KMS-11 (cell line): Measurements from ENCODE around the gene CTNS.

ENCODE experiments used
- H2AFZ ChIP-seq: fragments of 200-600 bp; sonication (generic); 2 replicates; pipeline ENCODE4 v1.6.1; 2016; ENCODE audit warnings: antibody characterized with exemption, mixed run types, low read depth
- H3K27ac ChIP-seq: fragments of 200-600 bp; sonication (generic); 2 replicates; pipeline ENCODE4 v1.6.1; 2016; ENCODE audit warnings: mild to moderate bottlenecking, mixed run types
- H3K27me3 ChIP-seq: fragments of 200-600 bp; sonication (generic); 2 replicates; pipeline ENCODE4 v1.6.1; 2017; ENCODE audit warnings: mild to moderate bottlenecking, low read depth, mixed run types, moderate library complexity; ENCODE audit not compliant: insufficient read depth
- H3K36me3 ChIP-seq: fragments of 200-600 bp; sonication (generic); 2 replicates; pipeline ENCODE4 v1.6.1; 2017; ENCODE audit warnings: mild to moderate bottlenecking, mixed run types; ENCODE audit not compliant: insufficient read depth
- H3K4me1 ChIP-seq: fragments of 200-600 bp; sonication (generic); 2 replicates; pipeline ENCODE4 v1.6.1; 2016; ENCODE audit warnings: mild to moderate bottlenecking, low read depth, mixed run types; ENCODE audit not compliant: poor library complexity, severe bottlenecking
- H3K4me2 ChIP-seq: fragments of 200-600 bp; sonication (generic); 2 replicates; pipeline ENCODE4 v1.7.0; 2016; ENCODE audit warnings: mild to moderate bottlenecking, mixed run types
- H3K4me3 ChIP-seq: fragments of 200-600 bp; sonication (generic); IDR thresholded peaks from 2 replicates; pipeline ENCODE4 v1.6.1; 2017; ENCODE audit warnings: low read depth, low read length, mixed read lengths; ENCODE audit not compliant: insufficient read depth
- H3K79me2 ChIP-seq: fragments of 200-600 bp; sonication (generic); 2 replicates; pipeline ENCODE4 v1.6.1; 2016; ENCODE audit warnings: low read depth, mixed run types; ENCODE audit not compliant: insufficient read depth
- H3K9ac ChIP-seq: fragments of 200-600 bp; sonication (generic); 2 replicates; pipeline ENCODE4 v1.6.1; 2016; ENCODE audit warnings: mild to moderate bottlenecking, mixed run types
- H4K20me1 ChIP-seq: fragments of 200-600 bp; sonication (generic); 2 replicates; pipeline ENCODE4 v1.6.1; 2016; ENCODE audit warnings: mild to moderate bottlenecking, mixed run types; ENCODE audit not compliant: insufficient read depth
- TF ChIP-seq, protein P1 (sequence below): fragments of 200-600 bp; sonication (generic); conservative IDR thresholded peaks from 2 replicates; pipeline ENCODE4 v1.6.1; 2017; ENCODE audit warnings: low read depth, mild to moderate bottlenecking, antibody characterized with exemption, low read length, moderate library complexity, mixed read lengths

Gene CTNS

DNA sequence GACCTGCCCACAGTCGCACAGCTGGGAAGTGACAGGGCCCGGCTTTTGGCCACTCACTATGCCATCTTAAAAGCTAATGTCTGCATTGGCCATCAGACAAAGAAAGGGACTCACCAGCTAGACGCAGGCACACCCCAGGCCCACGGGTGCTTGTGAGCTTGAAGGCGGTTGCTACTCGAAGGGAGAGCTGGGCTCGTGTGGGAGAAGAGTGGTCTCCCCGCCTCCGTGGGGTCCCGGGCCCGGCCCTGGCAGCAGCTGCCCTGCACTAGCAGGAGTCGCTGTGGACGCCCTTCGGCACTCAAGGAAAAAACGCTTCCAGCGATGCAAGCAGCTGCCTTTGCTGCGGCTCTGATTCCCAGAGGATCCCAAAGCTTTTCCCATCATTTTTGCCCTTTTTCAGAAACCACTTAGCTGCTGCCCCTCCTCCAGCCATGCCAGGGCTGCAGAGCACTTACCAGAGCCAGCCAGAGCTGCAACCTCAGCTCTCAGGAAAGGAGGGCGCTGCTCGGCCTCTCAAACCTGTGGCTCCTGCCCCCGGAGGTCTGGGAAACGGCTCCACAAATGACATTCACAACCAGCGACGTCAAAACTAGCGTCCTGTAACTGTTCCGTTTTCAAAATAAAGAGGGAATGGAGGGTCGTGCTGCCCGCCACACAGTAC lies 39.6 kb upstream of the CTNS start:
- H4K20me1 ChIP-seq = no peaks in the 10 kb centered on the region
- H3K36me3 ChIP-seq = no peaks in the 10 kb centered on the region
- H2AFZ ChIP-seq = no peak overlapping the region
- H3K27ac ChIP-seq = no peak overlapping the region
- no peaks in the 10 kb centered on the region for H3K27me3 ChIP-seq
- no peak overlapping the region for H3K4me3 ChIP-seq
- H3K9ac ChIP-seq = no peak overlapping the region
- TF ChIP-seq, protein P1, sequence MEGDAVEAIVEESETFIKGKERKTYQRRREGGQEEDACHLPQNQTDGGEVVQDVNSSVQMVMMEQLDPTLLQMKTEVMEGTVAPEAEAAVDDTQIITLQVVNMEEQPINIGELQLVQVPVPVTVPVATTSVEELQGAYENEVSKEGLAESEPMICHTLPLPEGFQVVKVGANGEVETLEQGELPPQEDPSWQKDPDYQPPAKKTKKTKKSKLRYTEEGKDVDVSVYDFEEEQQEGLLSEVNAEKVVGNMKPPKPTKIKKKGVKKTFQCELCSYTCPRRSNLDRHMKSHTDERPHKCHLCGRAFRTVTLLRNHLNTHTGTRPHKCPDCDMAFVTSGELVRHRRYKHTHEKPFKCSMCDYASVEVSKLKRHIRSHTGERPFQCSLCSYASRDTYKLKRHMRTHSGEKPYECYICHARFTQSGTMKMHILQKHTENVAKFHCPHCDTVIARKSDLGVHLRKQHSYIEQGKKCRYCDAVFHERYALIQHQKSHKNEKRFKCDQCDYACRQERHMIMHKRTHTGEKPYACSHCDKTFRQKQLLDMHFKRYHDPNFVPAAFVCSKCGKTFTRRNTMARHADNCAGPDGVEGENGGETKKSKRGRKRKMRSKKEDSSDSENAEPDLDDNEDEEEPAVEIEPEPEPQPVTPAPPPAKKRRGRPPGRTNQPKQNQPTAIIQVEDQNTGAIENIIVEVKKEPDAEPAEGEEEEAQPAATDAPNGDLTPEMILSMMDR = no peak
- no peaks in the 10 kb centered on the region for H3K4me1 ChIP-seq
- H3K4me2 ChIP-seq = no peak overlapping the region
- H3K79me2 ChIP-seq = no peaks in the 10 kb centered on the region

DNA sequence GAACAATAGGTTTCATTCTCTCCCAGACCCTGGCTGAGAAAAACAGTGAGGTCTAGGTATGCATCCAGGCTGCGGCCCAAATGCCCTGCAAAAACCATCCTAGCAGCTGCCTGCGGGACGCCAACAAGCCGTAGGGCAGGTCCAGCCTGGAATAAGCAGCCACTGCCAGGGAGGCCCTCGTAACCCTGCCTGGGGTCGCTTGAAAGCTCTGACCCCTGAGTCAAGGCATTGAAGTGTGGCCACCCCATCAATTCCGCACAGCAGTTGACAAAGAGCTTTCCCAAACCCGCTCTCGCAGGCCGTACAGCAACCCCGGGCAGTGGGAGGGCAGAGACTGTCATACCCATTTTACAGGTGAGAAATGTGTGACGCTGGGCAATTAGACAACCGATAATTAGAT lies 38.5 kb upstream of the CTNS start:
- Histone ChIP-seq H3K27ac (no peak overlapping the region), H2AFZ (no peak overlapping the region), H3K4me3 (no peak overlapping the region), H3K27me3 (no peaks in the 10 kb centered on the region), H3K79me2 (no peaks in the 10 kb centered on the region), H3K4me2 (no peak overlapping the region), H3K9ac (no peak overlapping the region), H4K20me1 (no peaks in the 10 kb centered on the region), H3K4me1 (no peaks in the 10 kb centered on the region), H3K36me3 (no peaks in the 10 kb centered on the region)
- TF ChIP-seq, protein P1 = no peak

DNA sequence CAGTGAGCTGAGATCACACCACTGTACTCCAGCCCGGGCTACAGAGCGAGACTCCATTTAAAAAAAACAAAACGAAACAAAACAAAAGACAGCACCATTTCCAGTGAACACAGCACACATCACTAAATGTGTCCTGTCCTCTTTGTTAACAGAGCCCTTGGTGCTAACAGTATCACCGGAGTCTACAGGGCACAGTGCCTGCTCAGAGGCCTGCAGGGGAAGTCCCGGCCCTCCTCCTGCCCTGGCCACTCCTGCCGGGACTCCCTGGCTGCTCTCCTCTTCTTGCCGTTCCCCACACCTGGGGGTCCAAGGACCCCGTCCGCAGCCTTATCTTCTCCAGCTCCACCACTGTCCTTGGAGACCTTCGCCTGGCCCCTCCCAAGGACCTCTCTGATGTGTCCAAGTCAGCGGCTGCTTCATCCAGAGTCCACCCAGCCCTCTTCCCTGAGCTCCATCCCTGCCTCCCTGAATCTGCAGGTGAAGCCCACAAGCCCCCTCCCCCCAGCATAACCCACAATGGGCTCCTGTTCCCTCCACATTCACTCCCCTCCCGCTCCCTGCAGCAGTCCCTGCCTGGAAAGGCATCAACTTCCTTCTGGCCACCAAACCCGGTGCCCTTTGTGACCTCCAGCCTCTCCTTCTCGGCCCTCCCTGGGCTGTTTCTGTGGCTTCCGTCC lies 35.9 kb upstream of the CTNS start:
- no peaks in the 10 kb centered on the region for H3K36me3 ChIP-seq
- H3K79me2 ChIP-seq = no peaks in the 10 kb centered on the region
- no peak overlapping the region for H2AFZ ChIP-seq
- no peak overlapping the region for H3K4me3 ChIP-seq
- H3K4me2 ChIP-seq = no peak overlapping the region
- H3K27ac ChIP-seq = no peak overlapping the region
- H3K9ac ChIP-seq = no peak overlapping the region
- TF ChIP-seq, protein P1 = no peak
- H3K4me1 ChIP-seq = no peaks in the 10 kb centered on the region
- no peaks in the 10 kb centered on the region for H4K20me1 ChIP-seq
- no peaks in the 10 kb centered on the region for H3K27me3 ChIP-seq

DNA sequence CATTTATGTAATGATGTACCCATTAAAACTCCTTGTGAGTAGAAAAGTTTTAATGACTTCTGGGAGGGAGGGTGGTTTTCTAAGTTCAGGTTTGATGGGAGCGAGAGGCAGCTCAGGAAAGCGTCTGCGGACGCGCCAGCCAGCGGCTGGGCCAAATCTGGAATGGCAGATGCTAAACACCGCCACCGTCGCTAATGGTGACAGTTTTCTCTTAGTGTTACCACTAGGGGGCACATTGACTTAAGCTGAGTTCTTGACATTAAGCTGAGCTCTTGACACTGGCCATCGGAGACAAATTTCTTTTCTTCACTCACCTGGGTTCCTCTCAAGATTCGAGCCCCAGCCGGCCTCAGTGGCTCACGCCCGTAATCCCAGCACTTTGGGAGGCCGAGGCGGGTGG lies 34.1 kb upstream of the CTNS start:
- Histone ChIP-seq H2AFZ (no peak overlapping the region), H3K36me3 (no peaks in the 10 kb centered on the region), H3K27ac (no peak overlapping the region), H3K9ac (no peak overlapping the region), H3K4me3 (no peak overlapping the region), H3K4me1 (no peaks in the 10 kb centered on the region), H3K79me2 (no peaks in the 10 kb centered on the region), H3K27me3 (no peaks in the 10 kb centered on the region), H3K4me2 (no peak overlapping the region), H4K20me1 (no peaks in the 10 kb centered on the region)
- TF ChIP-seq, protein P1 = peak; percentile 44
